Measurements from ENCODE around the gene NAA10. TPM values are rescaled to one million over a fixed set of nuclear protein-coding genes. Genes with fewer than 3 reads are reported as not detected.

The NAA10 gene
- polyA plus RNA-seq, 1 donor from 2014 or later: 117 TPM

- TF ChIP-seq REST (IDR thresholded peaks at IDR 0.05; ENCODE audit: borderline replicate concordance) (no peak), MXI1 (conservative IDR thresholded peaks at IDR 0.05; ENCODE audit: poor library complexity, severe bottlenecking) (no peak), TAF1 (IDR thresholded peaks at IDR 0.05; ENCODE audit: low read depth) (no peak)
- no peaks in the 10 kb centered on the region for H3K9me3 ChIP-seq (ENCODE audit: low read length)
- H2AFZ ChIP-seq (ENCODE audit: low read depth, low read length): no peak overlapping the region
- H3K36me3 ChIP-seq (ENCODE audit: insufficient read depth, low read length): no peaks in the 10 kb centered on the region
- no peaks in the 10 kb centered on the region for H4K20me1 ChIP-seq (ENCODE audit: insufficient read depth)
- no peaks in the 10 kb centered on the region for H3F3A ChIP-seq (ENCODE audit: insufficient read depth, low read length, poor library complexity, severe bottlenecking)
- peak overlapping the region; percentile 80 for H3K4me2 ChIP-seq (ENCODE audit: low read length)
- H3K9ac ChIP-seq (ENCODE audit: low read length): peak overlapping the region; percentile 92
- no peaks in the 10 kb centered on the region for H3K27me3 ChIP-seq (ENCODE audit: insufficient read depth, low read depth, low read length)
- H3K9me2 ChIP-seq (ENCODE audit: insufficient read depth, low read length): no peaks in the 10 kb centered on the region
- H3K4me3 ChIP-seq (ENCODE audit: low read length): peak overlapping the region; percentile 71
- peak overlapping the region; percentile 94 for H3K27ac ChIP-seq (ENCODE audit: low read length)
- H3K79me2 ChIP-seq (replicated peaks; ENCODE audit: insufficient read depth, low read length): no peaks in the 10 kb centered on the region
These were observed 7.8 kb downstream of the NAA10 start for GRCh38 chrX:153926858-153927671.

- TF ChIP-seq RAD21 (conservative IDR thresholded peaks at IDR 0.05) (no peak), TAF1 (IDR thresholded peaks at IDR 0.05; ENCODE audit: low read depth) (no peak), REST (IDR thresholded peaks at IDR 0.05; ENCODE audit: borderline replicate concordance) (no peak), POLR2AphosphoS5 (IDR thresholded peaks at IDR 0.05) (no peak), EP300 (conservative IDR thresholded peaks at IDR 0.05; ENCODE audit: poor library complexity, severe bottlenecking) (no peak), CTCF (IDR thresholded peaks at IDR 0.05; ENCODE audit: poor library complexity, severe bottlenecking) (no peak), MXI1 (conservative IDR thresholded peaks at IDR 0.05; ENCODE audit: poor library complexity, severe bottlenecking) (no peak), SMC3 (conservative IDR thresholded peaks at IDR 0.05; ENCODE audit: poor library complexity) (no peak), EZH2 (IDR thresholded peaks at IDR 0.05; ENCODE audit: borderline replicate concordance, insufficient read depth, low read length, poor library complexity, severe bottlenecking) (no peak)
- Histone ChIP-seq H3K27ac (ENCODE audit: low read length) (peak overlapping the region; percentile 94), H3K9ac (ENCODE audit: low read length) (peak overlapping the region; percentile 92), H3K9me2 (ENCODE audit: insufficient read depth, low read length) (no peaks in the 10 kb centered on the region), H3K4me3 (ENCODE audit: low read length) (peak overlapping the region; percentile 71), H3F3A (ENCODE audit: insufficient read depth, low read length, poor library complexity, severe bottlenecking) (no peaks in the 10 kb centered on the region), H3K27me3 (ENCODE audit: insufficient read depth, low read depth, low read length) (no peaks in the 10 kb centered on the region), H3K4me2 (ENCODE audit: low read length) (no peak overlapping the region), H3K36me3 (ENCODE audit: insufficient read depth, low read length) (no peaks in the 10 kb centered on the region), H2AFZ (ENCODE audit: low read depth, low read length) (no peak overlapping the region), H3K9me3 (ENCODE audit: low read length) (no peaks in the 10 kb centered on the region), H3K79me2 (replicated peaks; ENCODE audit: insufficient read depth, low read length) (no peaks in the 10 kb centered on the region), H4K20me1 (ENCODE audit: insufficient read depth) (no peaks in the 10 kb centered on the region)
These were observed 8.3 kb downstream of the NAA10 start for GRCh38 chrX:153926552-153926857.
